IPS DF 6.9 (cell line): ENCODE measurements around the gene C11orf54.

Experiments used
- DNase-seq: peaks from one replicate; pipeline ENCODE4 v3.0.0-alpha.2; 2013; ENCODE audit warnings: low read depth, low spot score
- H3K27ac ChIP-seq: one replicate; pipeline ENCODE4 v1.5.1; 2013; ENCODE audit warnings: low read length, control low read depth
- H3K27me3 ChIP-seq: 2 replicates; pipeline ENCODE4 v1.6.1; 2013; ENCODE audit warnings: mild to moderate bottlenecking, low read length; ENCODE audit not compliant: control insufficient read depth, insufficient read depth
- H3K36me3 ChIP-seq: 2 replicates; pipeline ENCODE4 v1.6.1; 2013; ENCODE audit warnings: low read length; ENCODE audit not compliant: control insufficient read depth, insufficient read depth
- H3K4me1 ChIP-seq: 2 replicates; pipeline ENCODE4 v1.6.1; 2013; ENCODE audit warnings: low read length; ENCODE audit not compliant: control insufficient read depth, insufficient read depth
- H3K4me3 ChIP-seq: 2 replicates; pipeline ENCODE4 v1.5.1; 2013; ENCODE audit warnings: mild to moderate bottlenecking, low read length
- H3K9me3 ChIP-seq: 2 replicates; pipeline ENCODE4 v1.6.1; 2013; ENCODE audit warnings: low read length, inconsistent platforms; ENCODE audit not compliant: control insufficient read depth, insufficient read depth
- WGBS: extraction: QIAGEN DNeasy Blood & Tissue Kit; methylation state at CpG from one replicate; pipeline ENCODE4 v1.1.7; 2013; ENCODE audit warnings: mixed read lengths, missing lambda C conversion rate; ENCODE audit not compliant: insufficient read length, insufficient coverage; 5-methylcytosine and 5-hydroxymethylcytosine counted together

The C11orf54 gene

GRCh38 chr11:93784145-93784934 is 42.9 kb downstream of the C11orf54 start, which contains the start of gene MED17:
Gene MED17, plus strand, starts transcription at chr11:93784282. Its CDS starts 232 bp downstream, at chr11:93784514.
- WGBS = no CpG with 5 or more reads among the region's 72 CpGs
- peak; percentile 78 for DNase-seq
- no peaks in the 10 kb centered on the region for H3K9me3 ChIP-seq
- H3K27me3 ChIP-seq = no peaks in the 10 kb centered on the region
- H3K27ac ChIP-seq = no peak within 1 kb of the TSS
- H3K4me1 ChIP-seq = no peaks in the 10 kb centered on the region
- no peaks in the 10 kb centered on the region for H3K36me3 ChIP-seq
- H3K4me3 ChIP-seq = peak within 1 kb of the TSS; percentile 60

- Histone ChIP-seq H3K4me1 (no peaks in the 10 kb centered on the region), H3K36me3 (no peaks in the 10 kb centered on the region; the same call in 1 of the 2 replicates), H3K27ac (no peak overlapping the region), H3K9me3 (no peaks in the 10 kb centered on the region), H3K4me3 (peak overlapping the region; percentile 60), H3K27me3 (no peaks in the 10 kb centered on the region)
- no peak for DNase-seq
- no CpG with 5 or more reads among the region's 13 CpGs for WGBS
Observed at GRCh38 chr11:93784935-93785360, 43.5 kb downstream of the C11orf54 start.

GRCh38 chr11:93791493-93791892 is 50.0 kb downstream of the C11orf54 start:
- WGBS = no CpG with 5 or more reads among the region's 5 CpGs
- Histone ChIP-seq H3K27ac (no peak overlapping the region), H3K9me3 (no peaks in the 10 kb centered on the region), H3K36me3 (peaks cover 19% of the 10 kb centered on the region; the same call in 1 of the 2 replicates), H3K4me1 (no peaks in the 10 kb centered on the region), H3K4me3 (no peak overlapping the region), H3K27me3 (no peaks in the 10 kb centered on the region)
- no peak for DNase-seq

- Histone ChIP-seq H3K27ac (no peak overlapping the region), H3K9me3 (no peaks in the 10 kb centered on the region), H3K36me3 (peaks cover 23% of the 10 kb centered on the region; the same call in 1 of the 2 replicates), H3K4me1 (no peaks in the 10 kb centered on the region), H3K27me3 (no peaks in the 10 kb centered on the region), H3K4me3 (no peak overlapping the region)
- no CpG with 5 or more reads among the region's 6 CpGs for WGBS
- DNase-seq = no peak
Observed at GRCh38 chr11:93796441-93797231, 55.2 kb downstream of the C11orf54 start.

- Histone ChIP-seq H3K9me3 (no peaks in the 10 kb centered on the region), H3K36me3 (peaks cover 16% of the 10 kb centered on the region; the same call in 1 of the 2 replicates), H3K4me1 (no peaks in the 10 kb centered on the region), H3K27me3 (no peaks in the 10 kb centered on the region), H3K4me3 (no peak overlapping the region), H3K27ac (no peak overlapping the region)
- no peak for DNase-seq
- no CpG with 5 or more reads among the region's 2 CpGs for WGBS
Observed at GRCh38 chr11:93801366-93801765, 59.9 kb downstream of the C11orf54 start.

GRCh38 chr11:93804879-93805278 is 63.4 kb downstream of the C11orf54 start:
- Histone ChIP-seq H3K4me1 (no peaks in the 10 kb centered on the region), H3K4me3 (no peak overlapping the region), H3K27ac (no peak overlapping the region), H3K9me3 (no peaks in the 10 kb centered on the region), H3K27me3 (no peaks in the 10 kb centered on the region), H3K36me3 (peaks cover 16% of the 10 kb centered on the region; the same call in 1 of the 2 replicates)
- no peak for DNase-seq
- no CpG with 5 or more reads among the region's 2 CpGs for WGBS

- no CpG with 5 or more reads among the region's 3 CpGs for WGBS
Observed at GRCh38 chr11:93807980-93808379, 66.5 kb downstream of the C11orf54 start.

GRCh38 chr11:93813974-93814373 is 72.5 kb downstream of the C11orf54 start:
- H3K36me3 ChIP-seq = peaks cover 16% of the 10 kb centered on the region; the same call in 1 of the 2 replicates
- WGBS = no CpG with 5 or more reads among the region's 5 CpGs

More at GRCh38 chr11:93807980-93808379, 66.5 kb downstream of the C11orf54 start:
- H3K27ac ChIP-seq = no peak overlapping the region
- no peak for DNase-seq
- no peaks in the 10 kb centered on the region for H3K4me1 ChIP-seq
- peaks cover 19% of the 10 kb centered on the region; the same call in 1 of the 2 replicates for H3K36me3 ChIP-seq
- H3K27me3 ChIP-seq = no peaks in the 10 kb centered on the region
- no peaks in the 10 kb centered on the region for H3K9me3 ChIP-seq
- H3K4me3 ChIP-seq = no peak overlapping the region

More at GRCh38 chr11:93813974-93814373, 72.5 kb downstream of the C11orf54 start:
- Histone ChIP-seq H3K4me3 (no peak overlapping the region), H3K4me1 (no peaks in the 10 kb centered on the region), H3K27me3 (no peaks in the 10 kb centered on the region), H3K27ac (no peak overlapping the region), H3K9me3 (no peaks in the 10 kb centered on the region)
- no peak for DNase-seq
